Smooth muscle cell (in vitro differentiated cells): ENCODE results near the gene CREBL2. TPM values are rescaled to one million over a fixed set of nuclear protein-coding genes. Genes with fewer than 3 reads are reported as not detected.
"Not testable (repeated sequence)": the region's sequence is repeated elsewhere in the genome, so short reads cannot be mapped to it uniquely, and the experiment has no call there.

Source experiments
- DNase-seq: peaks from one replicate; lab custom pipeline; 2025; ENCODE audit not compliant: unreplicated experiment; lab: John Stamatoyannopoulos, UW
- H2AFZ ChIP-seq: fragments of 200-600 bp; sonication (generic); 2 replicates; pipeline ENCODE4 v1.6.0; 2016; ENCODE audit warnings: antibody characterized with exemption, low read depth, mild to moderate bottlenecking
- H3F3A ChIP-seq: fragments of 200-600 bp; sonication (generic); 2 replicates; pipeline ENCODE4 v1.6.0; 2017; ENCODE audit warnings: antibody characterized with exemption, low read depth
- H3K27ac ChIP-seq: fragments of 200-600 bp; sonication (generic); 2 replicates; pipeline ENCODE4 v1.5.1; 2016; ENCODE audit warnings: low read depth, mild to moderate bottlenecking
- H3K27me3 ChIP-seq: fragments of 200-600 bp; sonication (generic); 2 replicates; pipeline ENCODE4 v1.6.1; 2016; ENCODE audit warnings: low read depth, mild to moderate bottlenecking
- H3K36me3 ChIP-seq: fragments of 200-600 bp; sonication (generic); 2 replicates; pipeline ENCODE4 v1.5.1; 2016; ENCODE audit warnings: low read depth
- H3K4me1 ChIP-seq: fragments of 200-600 bp; sonication (generic); 2 replicates; pipeline ENCODE4 v1.5.1; 2016; ENCODE audit warnings: low read depth
- H3K4me2 ChIP-seq: fragments of 200-600 bp; sonication (generic); 2 replicates; pipeline ENCODE4 v1.6.0; 2016; ENCODE audit warnings: mild to moderate bottlenecking
- H3K4me3 ChIP-seq: fragments of 200-600 bp; sonication (generic); 2 replicates; pipeline ENCODE4 v1.5.1; 2016; ENCODE audit warnings: mild to moderate bottlenecking
- H3K79me2 ChIP-seq: fragments of 200-600 bp; sonication (generic); 2 replicates; pipeline ENCODE4 v1.6.0; 2016; ENCODE audit warnings: low read depth, mild to moderate bottlenecking
- H3K9ac ChIP-seq: fragments of 200-600 bp; sonication (generic); 2 replicates; pipeline ENCODE4 v1.6.0; 2016; ENCODE audit warnings: low read depth
- H3K9me3 ChIP-seq: fragments of 200-600 bp; sonication (generic); replicated peaks from 2 replicates; pipeline ENCODE4 v1.5.1; 2016; ENCODE audit warnings: low read depth
- H4K20me1 ChIP-seq: fragments of 200-600 bp; sonication (generic); 2 replicates; pipeline ENCODE4 v1.6.0; 2016; ENCODE audit warnings: low read depth
- WGBS: methylation state at CpG from one replicate; pipeline ENCODE4 v1.1.7; 2016; ENCODE audit warnings: low lambda C conversion rate; 5-methylcytosine and 5-hydroxymethylcytosine counted together
- polyA plus RNA-seq: library from polyadenylated mRNA; unstranded; fragments of >200 nt; fragmentation: Nextera tagmentation; extraction: Ambion mirVana; gene quantifications from 2 replicates; pipeline ENCODE4 v1.2.1, GENCODE V29; 2016
- total RNA-seq: library from RNA; depleted of rRNA; stranded (reverse); fragments of >200 nt; gene quantifications from 2 replicates; pipeline ENCODE4 v1.2.3, GENCODE V29; 2014
- TF ChIP-seq, protein P1 (sequence below): fragments of 200-600 bp; sonication (generic); IDR thresholded peaks from 2 replicates; pipeline ENCODE4 v1.5.1; 2017; ENCODE audit warnings: borderline replicate concordance, mild to moderate bottlenecking, antibody characterized with exemption; ENCODE audit not compliant: insufficient read depth, poor library complexity, severe bottlenecking

Gene CREBL2
- total and polyA plus RNA-seq, 2 experiments from 2014 or later: 4.2 to 6.6 TPM

DNA sequence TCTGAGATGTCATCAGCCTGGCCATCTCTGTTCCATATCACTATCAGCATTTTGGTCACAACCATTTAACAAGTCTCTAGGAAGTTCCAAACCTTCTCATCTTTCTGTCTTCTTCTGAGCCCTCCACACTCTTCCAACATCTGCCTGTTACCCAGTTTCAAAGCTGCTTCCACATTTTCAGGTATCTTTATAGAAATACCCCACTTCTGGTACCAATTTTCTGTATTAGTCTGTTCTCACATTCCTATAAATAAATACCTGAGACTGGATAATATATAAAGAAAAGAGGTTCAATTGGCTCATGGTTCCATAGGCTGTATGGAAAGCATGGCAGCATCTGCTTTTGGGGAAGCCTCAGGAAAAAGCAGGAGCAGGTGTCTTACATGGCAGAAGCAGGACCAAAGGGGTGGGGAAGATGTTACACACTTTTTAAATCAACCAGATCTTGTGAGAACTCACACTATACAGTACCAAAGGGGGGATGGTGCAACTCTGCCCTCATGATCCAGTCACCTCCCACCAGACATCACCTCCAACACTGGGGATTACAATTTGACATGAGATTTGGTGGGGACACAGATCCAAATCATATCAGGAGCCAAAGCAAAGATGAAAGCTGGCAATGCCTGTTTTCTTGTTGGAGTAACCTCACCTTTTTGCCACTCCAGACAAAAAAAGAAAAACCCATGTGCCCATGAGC is 37.4 kb downstream of the CREBL2 start:
- peaks cover 8% of the 10 kb centered on the region for H3K9me3 ChIP-seq
- H3K27me3 ChIP-seq: no peaks in the 10 kb centered on the region
- H4K20me1 ChIP-seq: no peaks in the 10 kb centered on the region
- no peak overlapping the region for H3K4me3 ChIP-seq
- TF ChIP-seq, protein P1, sequence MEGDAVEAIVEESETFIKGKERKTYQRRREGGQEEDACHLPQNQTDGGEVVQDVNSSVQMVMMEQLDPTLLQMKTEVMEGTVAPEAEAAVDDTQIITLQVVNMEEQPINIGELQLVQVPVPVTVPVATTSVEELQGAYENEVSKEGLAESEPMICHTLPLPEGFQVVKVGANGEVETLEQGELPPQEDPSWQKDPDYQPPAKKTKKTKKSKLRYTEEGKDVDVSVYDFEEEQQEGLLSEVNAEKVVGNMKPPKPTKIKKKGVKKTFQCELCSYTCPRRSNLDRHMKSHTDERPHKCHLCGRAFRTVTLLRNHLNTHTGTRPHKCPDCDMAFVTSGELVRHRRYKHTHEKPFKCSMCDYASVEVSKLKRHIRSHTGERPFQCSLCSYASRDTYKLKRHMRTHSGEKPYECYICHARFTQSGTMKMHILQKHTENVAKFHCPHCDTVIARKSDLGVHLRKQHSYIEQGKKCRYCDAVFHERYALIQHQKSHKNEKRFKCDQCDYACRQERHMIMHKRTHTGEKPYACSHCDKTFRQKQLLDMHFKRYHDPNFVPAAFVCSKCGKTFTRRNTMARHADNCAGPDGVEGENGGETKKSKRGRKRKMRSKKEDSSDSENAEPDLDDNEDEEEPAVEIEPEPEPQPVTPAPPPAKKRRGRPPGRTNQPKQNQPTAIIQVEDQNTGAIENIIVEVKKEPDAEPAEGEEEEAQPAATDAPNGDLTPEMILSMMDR: no peak
- H3K4me1 ChIP-seq: no peaks in the 10 kb centered on the region
- no peaks in the 10 kb centered on the region for H3K79me2 ChIP-seq
- H3K4me2 ChIP-seq: no peak overlapping the region
- H3K27ac ChIP-seq: no peak overlapping the region
- no peaks in the 10 kb centered on the region for H3K36me3 ChIP-seq
- no peak for DNase-seq
- H2AFZ ChIP-seq: no peak overlapping the region
- no peak overlapping the region for H3K9ac ChIP-seq
- no peaks in the 10 kb centered on the region for H3F3A ChIP-seq

GRCh38 chr12:12651752-12652151 is 40.1 kb downstream of the CREBL2 start:
- no peaks in the 10 kb centered on the region for H4K20me1 ChIP-seq
- H3K9ac ChIP-seq: no peak overlapping the region
- H3K4me1 ChIP-seq: peaks cover 3% of the 10 kb centered on the region
- no peaks in the 10 kb centered on the region for H3K36me3 ChIP-seq
- H2AFZ ChIP-seq: no peak overlapping the region
- H3K27ac ChIP-seq: no peak overlapping the region
- TF ChIP-seq, protein P1: no peak
- H3K4me2 ChIP-seq: no peak overlapping the region
- H3F3A ChIP-seq: no peaks in the 10 kb centered on the region
- peaks cover 8% of the 10 kb centered on the region for H3K9me3 ChIP-seq
- H3K4me3 ChIP-seq: no peak overlapping the region
- no peaks in the 10 kb centered on the region for H3K27me3 ChIP-seq
- H3K79me2 ChIP-seq: no peaks in the 10 kb centered on the region
- DNase-seq: no peak

DNA sequence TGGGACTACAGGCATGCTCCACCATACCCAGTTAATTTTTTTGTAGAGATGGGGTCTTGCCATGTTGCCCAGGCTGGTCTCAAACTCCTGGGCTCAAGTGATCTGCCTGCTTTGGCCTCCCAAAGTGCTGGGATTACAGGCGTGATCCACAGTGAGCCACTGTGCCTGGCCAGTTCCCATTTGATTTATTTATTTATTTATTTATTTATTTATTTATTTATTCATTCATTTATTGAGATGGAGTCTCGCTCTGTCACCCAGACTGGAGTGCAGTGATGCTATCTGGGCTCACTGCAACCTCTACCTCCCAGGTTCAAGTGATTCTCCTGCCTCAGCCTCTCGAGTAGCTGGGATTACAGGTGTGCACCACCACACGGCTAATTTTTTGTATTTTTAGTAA is 41.0 kb downstream of the CREBL2 start:
- H3K9ac ChIP-seq, H3K79me2 ChIP-seq, H3K36me3 ChIP-seq, H3K4me2 ChIP-seq, H4K20me1 ChIP-seq, H3K27ac ChIP-seq, H3F3A ChIP-seq, H3K4me1 ChIP-seq, DNase-seq, H3K27me3 ChIP-seq, H3K4me3 ChIP-seq, H3K9me3 ChIP-seq, H2AFZ ChIP-seq: not testable (repeated sequence)
- 95% methylated on average over 4 of the region's 4 CpGs for WGBS

GRCh38 chr12:12653922-12654321 is 42.2 kb downstream of the CREBL2 start:
- Histone ChIP-seq H3K79me2 (no peaks in the 10 kb centered on the region), H2AFZ (no peak overlapping the region), H3K4me1 (peaks cover 3% of the 10 kb centered on the region), H3K9ac (no peak overlapping the region), H3K36me3 (no peaks in the 10 kb centered on the region), H4K20me1 (no peaks in the 10 kb centered on the region), H3K4me3 (no peak overlapping the region), H3K27me3 (no peaks in the 10 kb centered on the region), H3K9me3 (no peaks in the 10 kb centered on the region), H3K27ac (no peak overlapping the region), H3F3A (no peaks in the 10 kb centered on the region), H3K4me2 (no peak overlapping the region)
- TF ChIP-seq, protein P1: no peak
- no peak for DNase-seq
